ENCODE measurements around the gene VWC2L.

DNA sequence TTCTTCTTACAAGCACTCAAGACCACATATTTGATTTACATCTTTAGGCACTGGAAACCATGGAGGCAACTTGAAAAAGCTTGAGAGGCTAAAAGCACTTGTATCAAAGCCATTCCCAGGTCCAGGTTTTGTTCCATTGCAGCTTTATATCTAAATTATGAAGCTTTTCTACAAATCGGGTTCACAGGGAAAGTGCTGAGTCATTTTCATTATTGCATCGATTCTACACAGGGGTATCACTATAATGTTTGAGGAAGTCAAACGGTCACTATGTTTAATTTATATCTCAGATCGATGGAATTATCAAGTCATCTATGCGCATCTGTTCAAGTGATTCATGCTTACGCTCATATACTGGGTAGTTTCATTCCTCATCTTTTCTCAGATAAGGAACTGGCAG is 118.7 kb downstream of the VWC2L start:
- TF ChIP-seq POLR2AphosphoS5 (IDR thresholded peaks at IDR 0.05; ENCODE audit: low read depth, low read length), result no peak
- no peak for TF ChIP-seq EGR1 (IDR thresholded peaks at IDR 0.05; ENCODE audit: borderline replicate concordance, low read depth, low read length)
- TF ChIP-seq ZNF274 (IDR thresholded peaks at IDR 0.05; ENCODE audit: borderline replicate concordance, extremely low read depth, low read length), result no peak

Measured in H1 (cell line).